Measurements from ENCODE around the gene CNTNAP2. TPM values are rescaled to one million over a fixed set of nuclear protein-coding genes. Genes with fewer than 3 reads are reported as not detected.

CNTNAP2 gene
- total and polyA plus RNA-seq, 7 donors = 0.60 to 2.4 (median 1.7) TPM

- intact Hi-C loops (cut with DNase I) = no loop called here
- Histone ChIP-seq H3K27me3 (no peaks in the 10 kb centered on the region), H3K27ac (no peak overlapping the region), H3K36me3 (no peaks in the 10 kb centered on the region), H3K4me3 (no peak overlapping the region), H3K9me3 (no peaks in the 10 kb centered on the region), H3K4me1 (no peaks in the 10 kb centered on the region)
- no peak for TF ChIP-seq CTCF (IDR thresholded peaks at IDR 0.05)
- no peak for TF ChIP-seq POLR2AphosphoS5 (IDR thresholded peaks at IDR 0.05)
- no peak for TF ChIP-seq POLR2A (IDR thresholded peaks at IDR 0.05)
- no peak for TF ChIP-seq EP300 (IDR thresholded peaks at IDR 0.05)
- DNase-seq = no peak
- WGBS, 2 donors = 60 to 67% methylated on average over 1 of the region's 1 CpG
These were observed 1135.2 kb downstream of the CNTNAP2 start for GRCh38 chr7:147251751-147252325.

- no peaks in the 10 kb centered on the region for H3K27me3 ChIP-seq
- H3K4me3 ChIP-seq = no peak overlapping the region
- DNase-seq = no peak
- H3K27ac ChIP-seq = no peak overlapping the region
- H3K9me3 ChIP-seq = no peaks in the 10 kb centered on the region
- no peaks in the 10 kb centered on the region for H3K4me1 ChIP-seq
- TF ChIP-seq POLR2A (IDR thresholded peaks at IDR 0.05) (no peak), CTCF (IDR thresholded peaks at IDR 0.05) (no peak), EP300 (IDR thresholded peaks at IDR 0.05) (no peak), POLR2AphosphoS5 (IDR thresholded peaks at IDR 0.05) (no peak)
- intact Hi-C loops (cut with DNase I) = no loop called here
- WGBS, 2 donors = 92 to 95% methylated on average over 1 of the region's 1 CpG
- H3K36me3 ChIP-seq = no peaks in the 10 kb centered on the region
These were observed 1145.1 kb downstream of the CNTNAP2 start for GRCh38 chr7:147261693-147262092.

- H3K27me3 ChIP-seq = no peaks in the 10 kb centered on the region
- no peaks in the 10 kb centered on the region for H3K9me3 ChIP-seq
- WGBS, 2 donors = 87 to 91% methylated on average over 8 of the region's 8 CpGs
- no peak overlapping the region for H3K27ac ChIP-seq
- no peak for DNase-seq
- no peaks in the 10 kb centered on the region for H3K36me3 ChIP-seq
- no peak overlapping the region for H3K4me3 ChIP-seq
- H3K4me1 ChIP-seq = no peaks in the 10 kb centered on the region
- intact Hi-C loops (cut with DNase I) = no loop called here
- TF ChIP-seq POLR2AphosphoS5 (IDR thresholded peaks at IDR 0.05) (no peak), CTCF (IDR thresholded peaks at IDR 0.05) (no peak), POLR2A (IDR thresholded peaks at IDR 0.05) (no peak), EP300 (IDR thresholded peaks at IDR 0.05) (no peak)
These were observed 1148.9 kb downstream of the CNTNAP2 start for GRCh38 chr7:147265528-147265927.

- Histone ChIP-seq H3K9me3 (no peaks in the 10 kb centered on the region), H3K4me3 (no peak overlapping the region), H3K27me3 (no peaks in the 10 kb centered on the region), H3K27ac (no peak overlapping the region), H3K4me1 (no peaks in the 10 kb centered on the region), H3K36me3 (no peaks in the 10 kb centered on the region)
- intact Hi-C loops (cut with DNase I) = no loop called here
- TF ChIP-seq EP300 (IDR thresholded peaks at IDR 0.05) = no peak
- TF ChIP-seq POLR2AphosphoS5 (IDR thresholded peaks at IDR 0.05) = no peak
- no peak for TF ChIP-seq CTCF (IDR thresholded peaks at IDR 0.05)
- no peak for DNase-seq
- WGBS, 2 donors = 84 to 90% methylated on average over 1 of the region's 1 CpG
These were observed 1159.5 kb downstream of the CNTNAP2 start for GRCh38 chr7:147276106-147276505.

GRCh38 chr7:147276783-147277370 is 1160.3 kb downstream of the CNTNAP2 start:
- intact Hi-C loops (cut with DNase I) = no loop called here
- Histone ChIP-seq H3K27ac (no peak overlapping the region), H3K36me3 (no peaks in the 10 kb centered on the region), H3K9me3 (no peaks in the 10 kb centered on the region), H3K4me3 (no peak overlapping the region), H3K4me1 (no peaks in the 10 kb centered on the region), H3K27me3 (no peaks in the 10 kb centered on the region)
- 75 to 79% methylated on average over 6 of the region's 6 CpGs for WGBS, 2 donors
- TF ChIP-seq POLR2A (IDR thresholded peaks at IDR 0.05) (no peak), CTCF (IDR thresholded peaks at IDR 0.05) (no peak), EP300 (IDR thresholded peaks at IDR 0.05) (no peak), POLR2AphosphoS5 (IDR thresholded peaks at IDR 0.05) (no peak)
- no peak for DNase-seq
